Uterus (tissue), 2 donors: ENCODE data around the gene TRMU.

Source experiments
- POLR2A ChIP-seq, 2 donors: fragments of 450-650 bp; IDR thresholded peaks; one replicate each; pipeline ENCODE4 v1.6.1; 2016; ENCODE audit warnings: antibody characterized with exemption in 2 of 2, mild to moderate bottlenecking in 1 of 2, moderate library complexity in 1 of 2
- TF ChIP-seq, protein P1 (sequence below), 4 experiments: fragments of 200-600 bp in 2 of 4; fragments of 450-650 bp in 2 of 4; sonication (generic) in 2 of 4; IDR thresholded peaks; one replicate each; pipeline ENCODE4 v1.5.1; 2016 to 2019; ENCODE audit warnings: antibody characterized with exemption in 4 of 4, mild to moderate bottlenecking in 2 of 4, moderate library complexity in 1 of 4

DNA sequence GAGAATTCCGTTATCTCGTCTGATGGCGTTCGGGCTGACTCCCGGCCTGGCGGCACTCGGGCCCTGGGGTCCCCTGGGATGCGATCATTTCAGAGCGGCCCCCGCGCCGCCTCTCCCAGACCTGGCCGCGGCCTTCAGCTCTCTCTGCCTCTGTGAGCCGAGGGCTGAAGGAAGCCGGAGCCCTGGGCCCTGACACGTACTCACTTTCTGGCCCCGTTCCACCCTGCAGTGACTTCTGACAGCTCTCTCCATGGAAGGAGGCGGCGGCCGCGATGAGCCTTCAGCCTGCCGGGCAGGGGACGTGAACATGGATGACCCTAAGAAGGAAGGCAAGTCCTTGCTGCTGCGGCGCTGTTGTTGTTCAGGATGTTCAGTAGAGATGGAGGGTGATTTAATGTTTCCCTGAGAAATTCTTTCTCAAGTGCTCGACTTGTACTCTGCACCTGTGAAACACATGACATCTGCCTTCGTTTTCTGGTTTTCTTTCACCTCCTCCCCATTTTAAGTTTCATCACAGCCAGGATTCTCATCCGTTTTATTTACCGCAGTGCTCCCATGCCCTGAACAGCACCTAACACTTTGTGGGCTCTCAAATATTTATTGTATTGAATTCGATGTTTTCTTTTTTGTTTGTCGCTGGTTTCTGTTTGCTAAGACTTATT, 38.2 kb upstream of the TRMU start:
- TF ChIP-seq, protein P1, sequence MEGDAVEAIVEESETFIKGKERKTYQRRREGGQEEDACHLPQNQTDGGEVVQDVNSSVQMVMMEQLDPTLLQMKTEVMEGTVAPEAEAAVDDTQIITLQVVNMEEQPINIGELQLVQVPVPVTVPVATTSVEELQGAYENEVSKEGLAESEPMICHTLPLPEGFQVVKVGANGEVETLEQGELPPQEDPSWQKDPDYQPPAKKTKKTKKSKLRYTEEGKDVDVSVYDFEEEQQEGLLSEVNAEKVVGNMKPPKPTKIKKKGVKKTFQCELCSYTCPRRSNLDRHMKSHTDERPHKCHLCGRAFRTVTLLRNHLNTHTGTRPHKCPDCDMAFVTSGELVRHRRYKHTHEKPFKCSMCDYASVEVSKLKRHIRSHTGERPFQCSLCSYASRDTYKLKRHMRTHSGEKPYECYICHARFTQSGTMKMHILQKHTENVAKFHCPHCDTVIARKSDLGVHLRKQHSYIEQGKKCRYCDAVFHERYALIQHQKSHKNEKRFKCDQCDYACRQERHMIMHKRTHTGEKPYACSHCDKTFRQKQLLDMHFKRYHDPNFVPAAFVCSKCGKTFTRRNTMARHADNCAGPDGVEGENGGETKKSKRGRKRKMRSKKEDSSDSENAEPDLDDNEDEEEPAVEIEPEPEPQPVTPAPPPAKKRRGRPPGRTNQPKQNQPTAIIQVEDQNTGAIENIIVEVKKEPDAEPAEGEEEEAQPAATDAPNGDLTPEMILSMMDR (IDR thresholded peaks at IDR 0.05) = no peak
- TF ChIP-seq POLR2A (IDR thresholded peaks at IDR 0.05) = no peak
